Measurements from ENCODE around the gene PGLYRP3.

The PGLYRP3 gene

GRCh38 chr1:153260585-153261280, 52.0 kb downstream of the PGLYRP3 start:
- no peak for DNase-seq (ENCODE audit: low read depth in 2 of 2)

GRCh38 chr1:153259387-153259786, 53.4 kb downstream of the PGLYRP3 start, which contains the start of gene LORICRIN:
Gene LORICRIN, plus strand, starts transcription at chr1:153259687. Its CDS starts 1,263 bp downstream, at chr1:153260950.
- DNase-seq (ENCODE audit: low read depth in 2 of 2): no peak

GRCh38 chr1:153253693-153254092, 59.1 kb downstream of the PGLYRP3 start:
- DNase-seq (ENCODE audit: low read depth in 2 of 2): no peak

- no peak for DNase-seq (ENCODE audit: low read depth in 2 of 2)
Measured at GRCh38 chr1:153253076-153253475, 59.7 kb downstream of the PGLYRP3 start.

GRCh38 chr1:153251988-153252387, 60.8 kb downstream of the PGLYRP3 start:
- DNase-seq (ENCODE audit: low read depth in 2 of 2): no peak

- no peak for DNase-seq (ENCODE audit: low read depth in 2 of 2)
Measured at GRCh38 chr1:153251562-153251961, 61.2 kb downstream of the PGLYRP3 start.

- DNase-seq (ENCODE audit: low read depth in 2 of 2): no peak
Measured at GRCh38 chr1:153251087-153251486, 61.7 kb downstream of the PGLYRP3 start.

- no peak for DNase-seq (ENCODE audit: low read depth in 2 of 2)
Measured at GRCh38 chr1:153250166-153250565, 62.6 kb downstream of the PGLYRP3 start.

GRCh38 chr1:153248176-153248879, 64.4 kb downstream of the PGLYRP3 start:
- no peak for DNase-seq (ENCODE audit: low read depth in 2 of 2)

Measured in activated CD8-positive, alpha-beta memory T cell treated with anti-CD3 and anti-CD28 coated beads for 4 hours (primary cell).